OCI-LY1 (cell line): ENCODE results near the gene PARD3.

Experiments used
- CTCF ChIP-seq: fragments of 200-600 bp; sonication (generic), shearing (Covaris generic); IDR thresholded peaks from 2 replicates; pipeline ENCODE4 v1.5.1; 2017; ENCODE audit warnings: mild to moderate bottlenecking, antibody characterized with exemption, low read length, moderate library complexity, mixed read lengths
- EZH2 ChIP-seq: fragments of 200-600 bp; sonication (generic), shearing (Covaris generic); IDR thresholded peaks from 2 replicates; pipeline ENCODE4 v1.8.0; 2017; ENCODE audit warnings: borderline replicate concordance, mixed run types, mild to moderate bottlenecking, antibody characterized with exemption, low read length, moderate library complexity, mixed read lengths

GRCh38 chr10:34667177-34667576 is 147.9 kb downstream of the PARD3 start:
- TF ChIP-seq CTCF (no peak), EZH2 (no peak)
